Uterus (tissue), 2 donors: ENCODE results near the gene EPB41L4A.

ENCODE experiments used
- CTCF ChIP-seq, 4 experiments: fragments of 200-600 bp in 2 of 4; fragments of 450-650 bp in 2 of 4; sonication (generic) in 2 of 4; IDR thresholded peaks; one replicate each; pipeline ENCODE4 v1.5.1; 2016 to 2019; ENCODE audit warnings: antibody characterized with exemption in 4 of 4, mild to moderate bottlenecking in 2 of 4, moderate library complexity in 1 of 4
- POLR2A ChIP-seq, 2 donors: fragments of 450-650 bp; IDR thresholded peaks; one replicate each; pipeline ENCODE4 v1.6.1; 2016; ENCODE audit warnings: antibody characterized with exemption in 2 of 2, mild to moderate bottlenecking in 1 of 2, moderate library complexity in 1 of 2

DNA sequence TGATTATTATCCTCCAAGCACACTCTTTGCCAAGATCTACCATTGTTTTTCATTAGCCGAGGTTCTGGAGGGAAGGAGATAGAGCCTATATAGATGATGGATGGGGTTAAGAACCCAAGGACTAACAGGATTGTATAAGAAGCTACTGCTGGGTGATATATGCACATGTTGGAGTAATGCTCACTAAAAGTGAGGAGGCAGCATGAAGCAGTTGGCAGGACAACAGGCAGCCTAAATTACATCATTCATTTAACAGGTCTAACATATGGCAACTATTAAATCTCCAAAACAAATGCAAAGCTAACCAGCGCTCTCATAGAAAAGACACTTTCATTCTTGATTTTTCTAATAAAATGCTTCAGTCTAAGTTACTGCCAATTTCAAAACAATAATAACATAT is 293.2 kb downstream of the EPB41L4A start:
- no peak for TF ChIP-seq CTCF (IDR thresholded peaks at IDR 0.05)
- TF ChIP-seq POLR2A (IDR thresholded peaks at IDR 0.05), result no peak
